Esophagus squamous epithelium (tissue), 5 donors: ENCODE data around the gene CAAP1. TPM values are rescaled to one million over a fixed set of nuclear protein-coding genes. Genes with fewer than 3 reads are reported as not detected.

Experiments used
- DNase-seq: peaks from one replicate; lab custom pipeline; 2025; lab: John Stamatoyannopoulos, UW
- H3K27ac ChIP-seq, 4 donors: fragments of 200-600 bp; sonication (generic); one replicate each; pipeline ENCODE4 v1.5.1; 2016 to 2019; ENCODE audit warnings: mild to moderate bottlenecking in 1 of 4
- H3K27me3 ChIP-seq, 4 donors: fragments of 200-600 bp; sonication (generic); 1 replicate in 3 of 4; 2 replicates in 1 of 4; pipeline versions ENCODE4 v1.5.1 to v1.6.0; 2017 to 2021; ENCODE audit warnings: antibody characterized with exemption in 1 of 4
- H3K36me3 ChIP-seq, 3 donors: fragments of 200-600 bp; sonication (generic); one replicate each; pipeline ENCODE4 v1.5.1; 2016 to 2019
- H3K4me1 ChIP-seq, 3 donors: fragments of 200-600 bp; sonication (generic); one replicate each; pipeline ENCODE4 v1.5.1; 2017 to 2019
- H3K4me3 ChIP-seq, 4 donors: fragments of 200-600 bp; sonication (generic); 1 replicate in 3 of 4; 2 replicates in 1 of 4; pipeline ENCODE4 v1.5.1; 2016 to 2019; ENCODE audit warnings: mild to moderate bottlenecking in 2 of 4, moderate library complexity in 1 of 4
- H3K9me3 ChIP-seq, 3 donors: fragments of 200-600 bp; sonication (generic); one replicate each; pipeline ENCODE4 v1.5.1; 2016 to 2019
- POLR2A ChIP-seq, 4 donors: fragments of 450-650 bp; IDR thresholded peaks; one replicate each; pipeline ENCODE4 v1.6.1; 2017; ENCODE audit warnings: antibody characterized with exemption in 4 of 4, mild to moderate bottlenecking in 4 of 4, moderate library complexity in 3 of 4
- WGBS, 2 donors: methylation state at CpG; one replicate each; pipeline ENCODE4 v1.1.5; 2018; 5-methylcytosine and 5-hydroxymethylcytosine counted together
- intact Hi-C: fragments of 100-400 bp; cut with DNase I; formaldehyde crosslinking; loops from one replicate; pipeline ENCODE4 v1.15.0; 2022
- total RNA-seq, 4 donors: library from RNA; depleted of rRNA; stranded (reverse); fragments of >200 nt; gene quantifications; one replicate each; pipeline ENCODE4 v1.1.0, GENCODE V29; 2016
- TF ChIP-seq, protein P1 (sequence below), 6 experiments: fragments of 450-650 bp in 4 of 6; fragments of 200-600 bp in 2 of 6; sonication (generic) in 2 of 6; IDR thresholded peaks; one replicate each; pipeline ENCODE4 v1.5.1; 2016 to 2019; ENCODE audit warnings: antibody characterized with exemption in 6 of 6, mild to moderate bottlenecking in 4 of 6, moderate library complexity in 4 of 6
- donor health status: DM: yes; HTN: yes; CAD: no.

Gene CAAP1
- total RNA-seq, 4 donors from 2014 or later, result 9.6 to 22.7 (median 19.7) TPM

DNA sequence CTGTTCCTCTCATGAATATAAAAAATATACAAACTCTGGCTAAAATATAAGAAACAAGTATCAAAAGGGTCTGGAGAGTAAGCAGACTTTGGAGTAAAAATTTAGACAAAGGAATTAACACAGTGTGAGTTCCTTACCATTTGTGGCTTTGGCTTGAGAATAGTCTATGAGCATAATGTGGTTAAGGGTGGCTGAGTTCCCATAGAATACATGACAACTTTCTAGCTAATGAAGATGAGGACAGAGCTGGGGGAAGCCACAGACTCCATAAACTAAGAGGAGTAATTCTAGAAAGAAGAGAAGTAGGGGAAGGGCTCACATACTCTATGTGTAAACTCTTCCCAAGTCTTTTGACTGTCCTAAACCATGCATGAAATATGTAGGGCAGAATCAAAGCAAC is 79.4 kb downstream of the CAAP1 start:
- TF ChIP-seq POLR2A (IDR thresholded peaks at IDR 0.05), result no peak
- TF ChIP-seq, protein P1, sequence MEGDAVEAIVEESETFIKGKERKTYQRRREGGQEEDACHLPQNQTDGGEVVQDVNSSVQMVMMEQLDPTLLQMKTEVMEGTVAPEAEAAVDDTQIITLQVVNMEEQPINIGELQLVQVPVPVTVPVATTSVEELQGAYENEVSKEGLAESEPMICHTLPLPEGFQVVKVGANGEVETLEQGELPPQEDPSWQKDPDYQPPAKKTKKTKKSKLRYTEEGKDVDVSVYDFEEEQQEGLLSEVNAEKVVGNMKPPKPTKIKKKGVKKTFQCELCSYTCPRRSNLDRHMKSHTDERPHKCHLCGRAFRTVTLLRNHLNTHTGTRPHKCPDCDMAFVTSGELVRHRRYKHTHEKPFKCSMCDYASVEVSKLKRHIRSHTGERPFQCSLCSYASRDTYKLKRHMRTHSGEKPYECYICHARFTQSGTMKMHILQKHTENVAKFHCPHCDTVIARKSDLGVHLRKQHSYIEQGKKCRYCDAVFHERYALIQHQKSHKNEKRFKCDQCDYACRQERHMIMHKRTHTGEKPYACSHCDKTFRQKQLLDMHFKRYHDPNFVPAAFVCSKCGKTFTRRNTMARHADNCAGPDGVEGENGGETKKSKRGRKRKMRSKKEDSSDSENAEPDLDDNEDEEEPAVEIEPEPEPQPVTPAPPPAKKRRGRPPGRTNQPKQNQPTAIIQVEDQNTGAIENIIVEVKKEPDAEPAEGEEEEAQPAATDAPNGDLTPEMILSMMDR (IDR thresholded peaks at IDR 0.05), result no peak
- Histone ChIP-seq H3K4me1 (no peaks in the 10 kb centered on the region), H3K27ac (no peak overlapping the region), H3K27me3 (no peaks in the 10 kb centered on the region), H3K4me3 (no peak overlapping the region), H3K36me3 (no peaks in the 10 kb centered on the region), H3K9me3 (no peaks in the 10 kb centered on the region)
- intact Hi-C loops, result no loop called here
- no peak for DNase-seq

DNA sequence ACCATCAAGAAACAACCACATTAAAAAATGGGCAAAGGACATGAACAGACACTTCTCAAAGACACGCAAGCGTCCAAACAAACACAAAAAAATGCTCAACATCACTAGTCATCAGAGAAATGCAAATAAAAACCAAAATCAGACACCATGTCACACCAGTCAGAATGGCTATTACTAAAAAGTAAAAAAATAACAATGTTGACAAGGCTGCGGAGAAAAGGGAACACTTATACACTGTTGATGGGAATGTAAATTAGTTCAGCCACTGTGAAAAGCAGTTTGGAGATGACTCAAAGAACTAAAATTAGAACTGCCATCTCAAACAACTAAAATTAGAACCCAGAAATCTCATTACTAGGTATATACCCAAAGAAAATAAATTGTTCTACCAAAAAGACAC is 80.4 kb downstream of the CAAP1 start:
- no peaks in the 10 kb centered on the region for H3K27me3 ChIP-seq
- 81 to 83% methylated on average over 3 of the region's 3 CpGs for WGBS, 2 donors
- DNase-seq, result no peak
- no peak overlapping the region for H3K4me3 ChIP-seq
- H3K9me3 ChIP-seq, result no peaks in the 10 kb centered on the region
- H3K36me3 ChIP-seq, result no peaks in the 10 kb centered on the region
- TF ChIP-seq POLR2A (IDR thresholded peaks at IDR 0.05), result no peak
- TF ChIP-seq, protein P1 (IDR thresholded peaks at IDR 0.05), result no peak
- intact Hi-C loops, result no loop called here
- H3K27ac ChIP-seq, result no peak overlapping the region
- no peaks in the 10 kb centered on the region for H3K4me1 ChIP-seq

DNA sequence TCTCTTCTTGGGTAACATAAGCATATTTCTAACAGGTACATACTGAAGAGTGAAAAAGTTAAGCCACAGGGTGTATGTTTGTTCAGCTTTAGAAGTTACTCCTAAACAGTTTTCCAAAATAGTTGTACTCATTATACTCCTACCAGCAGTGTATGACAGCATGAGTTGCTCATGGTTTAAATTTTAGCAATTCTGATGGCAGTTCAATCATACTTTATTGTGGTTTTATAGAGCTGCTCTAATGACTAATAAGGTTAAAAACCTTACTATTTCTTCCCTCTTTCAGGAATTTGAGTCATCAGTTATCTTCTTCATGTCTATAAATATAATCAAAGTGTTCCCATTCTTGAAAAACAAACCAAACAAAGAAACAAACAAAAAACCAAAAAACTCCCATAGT is 81.5 kb downstream of the CAAP1 start:
- H3K27ac ChIP-seq, result no peak overlapping the region
- H3K9me3 ChIP-seq, result no peaks in the 10 kb centered on the region
- TF ChIP-seq, protein P1 (IDR thresholded peaks at IDR 0.05), result no peak
- no peak for TF ChIP-seq POLR2A (IDR thresholded peaks at IDR 0.05)
- DNase-seq, result no peak
- no peaks in the 10 kb centered on the region for H3K36me3 ChIP-seq
- no peak overlapping the region for H3K4me3 ChIP-seq
- no peaks in the 10 kb centered on the region for H3K27me3 ChIP-seq
- intact Hi-C loops, result no loop called here
- H3K4me1 ChIP-seq, result no peaks in the 10 kb centered on the region

DNA sequence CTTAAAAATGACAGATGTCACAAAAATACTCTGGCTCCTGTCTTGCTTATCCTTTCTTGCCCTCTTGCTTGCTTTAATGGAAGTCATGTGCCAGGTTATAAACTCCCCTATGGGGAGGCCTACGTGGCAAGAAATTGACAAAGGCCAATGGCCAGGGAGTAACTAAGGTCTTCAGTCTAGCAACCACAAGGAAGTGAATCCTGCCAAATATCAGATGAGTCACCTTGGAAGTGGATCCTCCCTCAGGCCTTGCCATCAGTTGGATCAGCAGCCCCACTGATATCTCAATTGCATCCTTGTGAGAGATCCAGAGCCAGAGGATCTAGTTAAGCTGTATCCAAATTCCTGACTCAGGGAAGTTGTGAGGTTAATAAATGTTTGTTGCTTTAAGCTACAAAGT is 82.8 kb downstream of the CAAP1 start:
- Histone ChIP-seq H3K27me3 (no peaks in the 10 kb centered on the region), H3K36me3 (no peaks in the 10 kb centered on the region), H3K27ac (no peak overlapping the region), H3K9me3 (no peaks in the 10 kb centered on the region), H3K4me1 (no peaks in the 10 kb centered on the region), H3K4me3 (no peak overlapping the region)
- TF ChIP-seq, protein P1 (IDR thresholded peaks at IDR 0.05), result no peak
- TF ChIP-seq POLR2A (IDR thresholded peaks at IDR 0.05), result no peak
- intact Hi-C loops, result no loop called here
- 20 to 38% methylated on average over 1 of the region's 1 CpG for WGBS, 2 donors
- no peak for DNase-seq

DNA sequence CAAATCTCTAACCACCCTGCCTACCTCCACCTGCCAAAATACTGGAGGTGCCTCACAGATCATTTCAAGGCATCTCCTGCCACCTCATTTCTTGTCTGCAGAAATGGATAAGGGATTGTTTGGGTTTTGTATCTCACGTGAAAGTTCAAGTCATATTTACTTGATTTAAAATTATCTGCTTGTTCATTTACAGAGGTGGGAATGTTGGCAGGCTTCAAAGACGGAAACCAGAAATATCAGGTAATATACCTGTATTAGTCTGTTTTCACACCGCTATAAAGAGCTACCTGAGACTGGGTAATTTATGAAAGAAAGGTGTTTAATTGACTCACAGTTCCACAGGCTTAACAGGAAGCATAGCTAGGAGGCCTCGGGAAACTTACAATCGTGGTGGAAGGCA is 85.4 kb downstream of the CAAP1 start:
- no peaks in the 10 kb centered on the region for H3K27me3 ChIP-seq
- WGBS, 2 donors, result 65 to 77% methylated on average over 5 of the region's 5 CpGs
- TF ChIP-seq, protein P1 (IDR thresholded peaks at IDR 0.05), result no peak
- no peak for TF ChIP-seq POLR2A (IDR thresholded peaks at IDR 0.05)
- no peak overlapping the region for H3K27ac ChIP-seq
- no peaks in the 10 kb centered on the region for H3K9me3 ChIP-seq
- H3K4me3 ChIP-seq, result no peak overlapping the region
- no peaks in the 10 kb centered on the region for H3K36me3 ChIP-seq
- DNase-seq, result no peak
- intact Hi-C loops, result no loop called here
- no peaks in the 10 kb centered on the region for H3K4me1 ChIP-seq
